Urinary bladder (tissue), 4 donors: ENCODE data around the gene POMGNT1. TPM values are rescaled to one million over a fixed set of nuclear protein-coding genes. Genes with fewer than 3 reads are reported as not detected.

ENCODE experiments used
- DNase-seq: peaks from one replicate; pipeline ENCODE4 v3.0.0-alpha.2; 2015; ENCODE audit errors: extremely low spot score
- H3K27ac ChIP-seq: one replicate; pipeline ENCODE4 v1.5.1; 2013; ENCODE audit warnings: low read depth, mild to moderate bottlenecking, moderate library complexity
- H3K36me3 ChIP-seq: one replicate; pipeline ENCODE4 v1.6.1; 2013; ENCODE audit warnings: mild to moderate bottlenecking, moderate library complexity; ENCODE audit not compliant: insufficient read depth
- H3K4me1 ChIP-seq: one replicate; pipeline ENCODE4 v1.6.1; 2013; ENCODE audit warnings: mild to moderate bottlenecking, moderate library complexity; ENCODE audit not compliant: insufficient read depth
- H3K4me3 ChIP-seq: one replicate; pipeline ENCODE4 v1.5.1; 2013; ENCODE audit warnings: low read depth, low read length
- WGBS: extraction: QIAGEN DNeasy Blood & Tissue Kit; methylation state at CpG from one replicate; pipeline ENCODE4 v1.1.7; 2013; 5-methylcytosine and 5-hydroxymethylcytosine counted together
- polyA plus RNA-seq: library from polyadenylated mRNA; stranded (reverse); fragments of 200-250 nt; gene quantifications from one replicate; pipeline ENCODE4 v1.2.3, GENCODE V29; 2013
- total RNA-seq: library from RNA; depleted of rRNA; stranded (reverse); fragments of >200 nt; gene quantifications from one replicate; pipeline ENCODE4 v1.2.3, GENCODE V29; 2014
- donor health status: healthy with polysubstance abuse.
- donor health status: healthy.

POMGNT1 gene
- total and polyA plus RNA-seq, 2 donors = 20.0 to 41.0 TPM

- 88% methylated on average over 8 of the region's 8 CpGs for WGBS
- DNase-seq = no peak
- Histone ChIP-seq H3K27ac (no peak overlapping the region), H3K36me3 (no peaks in the 10 kb centered on the region), H3K4me1 (no peaks in the 10 kb centered on the region), H3K4me3 (no peak overlapping the region)
Measured at GRCh38 chr1:46171351-46171750, 26.9 kb downstream of the POMGNT1 start.

GRCh38 chr1:46169811-46170454 is 28.3 kb downstream of the POMGNT1 start:
- no peaks in the 10 kb centered on the region for H3K4me1 ChIP-seq
- H3K4me3 ChIP-seq = no peak overlapping the region
- H3K27ac ChIP-seq = no peak overlapping the region
- DNase-seq = no peak
- 89% methylated on average over 3 of the region's 3 CpGs for WGBS
- no peaks in the 10 kb centered on the region for H3K36me3 ChIP-seq

- WGBS = 70% methylated on average over 1 of the region's 1 CpG
- no peaks in the 10 kb centered on the region for H3K4me1 ChIP-seq
- no peak for DNase-seq
- H3K36me3 ChIP-seq = no peaks in the 10 kb centered on the region
- no peak overlapping the region for H3K4me3 ChIP-seq
- no peak overlapping the region for H3K27ac ChIP-seq
Measured at GRCh38 chr1:46168477-46168876, 29.8 kb downstream of the POMGNT1 start.

- H3K27ac ChIP-seq = peak overlapping the region; percentile 56
- 13% methylated on average over 47 of the region's 47 CpGs for WGBS
- H3K36me3 ChIP-seq = no peaks in the 10 kb centered on the region
- DNase-seq = no peak
- no peaks in the 10 kb centered on the region for H3K4me1 ChIP-seq
- peak overlapping the region; percentile 49 for H3K4me3 ChIP-seq
Measured at GRCh38 chr1:46166521-46167462, 31.4 kb downstream of the POMGNT1 start.

- Histone ChIP-seq H3K36me3 (no peaks in the 10 kb centered on the region), H3K27ac (no peak overlapping the region), H3K4me3 (no peak overlapping the region), H3K4me1 (no peaks in the 10 kb centered on the region)
- DNase-seq = no peak
- WGBS = 92% methylated on average over 1 of the region's 1 CpG
Measured at GRCh38 chr1:46160212-46160611, 38.0 kb downstream of the POMGNT1 start.

- no peak for DNase-seq
- 67% methylated on average over 3 of the region's 3 CpGs for WGBS
- H3K4me1 ChIP-seq = no peaks in the 10 kb centered on the region
Measured at GRCh38 chr1:46159516-46159915, 38.7 kb downstream of the POMGNT1 start.

GRCh38 chr1:46158312-46159281 is 39.6 kb downstream of the POMGNT1 start:
- no peaks in the 10 kb centered on the region for H3K4me1 ChIP-seq
- H3K4me3 ChIP-seq = no peak overlapping the region
- no peak overlapping the region for H3K27ac ChIP-seq
- H3K36me3 ChIP-seq = no peaks in the 10 kb centered on the region
- 92% methylated on average over 13 of the region's 13 CpGs for WGBS
- no peak for DNase-seq

More at GRCh38 chr1:46159516-46159915, 38.7 kb downstream of the POMGNT1 start:
- Histone ChIP-seq H3K4me3 (no peak overlapping the region), H3K27ac (no peak overlapping the region), H3K36me3 (no peaks in the 10 kb centered on the region)

GRCh38 chr1:46157916-46158311 is 40.3 kb downstream of the POMGNT1 start:
- Histone ChIP-seq H3K4me3 (no peak overlapping the region), H3K27ac (no peak overlapping the region), H3K36me3 (no peaks in the 10 kb centered on the region), H3K4me1 (no peaks in the 10 kb centered on the region)
- DNase-seq = no peak
- WGBS = 87% methylated on average over 1 of the region's 1 CpG

- no peaks in the 10 kb centered on the region for H3K36me3 ChIP-seq
- WGBS = 95% methylated on average over 1 of the region's 1 CpG
- no peak overlapping the region for H3K27ac ChIP-seq
- no peak overlapping the region for H3K4me3 ChIP-seq
- no peaks in the 10 kb centered on the region for H3K4me1 ChIP-seq
- no peak for DNase-seq
Measured at GRCh38 chr1:46153732-46154131, 44.5 kb downstream of the POMGNT1 start.

GRCh38 chr1:46153228-46153627 is 45.0 kb downstream of the POMGNT1 start:
- H3K4me1 ChIP-seq = no peaks in the 10 kb centered on the region
- DNase-seq = no peak
- no peaks in the 10 kb centered on the region for H3K36me3 ChIP-seq
- no peak overlapping the region for H3K4me3 ChIP-seq
- WGBS = 93% methylated on average over 1 of the region's 1 CpG
- H3K27ac ChIP-seq = no peak overlapping the region

- H3K27ac ChIP-seq = no peak overlapping the region
- H3K4me1 ChIP-seq = no peaks in the 10 kb centered on the region
- DNase-seq = no peak
- WGBS = 88% methylated on average over 3 of the region's 3 CpGs
- H3K4me3 ChIP-seq = no peak overlapping the region
- H3K36me3 ChIP-seq = no peaks in the 10 kb centered on the region
Measured at GRCh38 chr1:46152016-46152415, 46.2 kb downstream of the POMGNT1 start.

- Histone ChIP-seq H3K4me1 (no peaks in the 10 kb centered on the region), H3K27ac (no peak overlapping the region), H3K36me3 (no peaks in the 10 kb centered on the region), H3K4me3 (no peak overlapping the region)
- WGBS = 90% methylated on average over 2 of the region's 2 CpGs
- DNase-seq = no peak
Measured at GRCh38 chr1:46150085-46150484, 48.1 kb downstream of the POMGNT1 start.

- Histone ChIP-seq H3K4me1 (no peaks in the 10 kb centered on the region), H3K27ac (no peak overlapping the region), H3K36me3 (no peaks in the 10 kb centered on the region), H3K4me3 (no peak overlapping the region)
- no peak for DNase-seq
- 66% methylated on average over 2 of the region's 2 CpGs for WGBS
Measured at GRCh38 chr1:46148318-46148717, 49.9 kb downstream of the POMGNT1 start.
